Vagina (tissue), 2 donors: ENCODE measurements around the gene CCZ1.
"Not testable (repeated sequence)": the region's sequence is repeated elsewhere in the genome, so short reads cannot be mapped to it uniquely, and the experiment has no call there.

Experiments
- POLR2A ChIP-seq, 2 donors: fragments of 450-650 bp; IDR thresholded peaks; one replicate each; pipeline ENCODE4 v1.6.1; 2017; ENCODE audit warnings: antibody characterized with exemption in 2 of 2, mild to moderate bottlenecking in 2 of 2, moderate library complexity in 2 of 2
- TF ChIP-seq, protein P1 (sequence below), 3 experiments: fragments of 450-650 bp in 2 of 3; fragments of 200-600 bp in 1 of 3; sonication (generic) in 1 of 3; IDR thresholded peaks; one replicate each; pipeline ENCODE4 v1.5.1; 2017 to 2019; ENCODE audit warnings: antibody characterized with exemption in 3 of 3, mild to moderate bottlenecking in 2 of 3, moderate library complexity in 2 of 3

DNA sequence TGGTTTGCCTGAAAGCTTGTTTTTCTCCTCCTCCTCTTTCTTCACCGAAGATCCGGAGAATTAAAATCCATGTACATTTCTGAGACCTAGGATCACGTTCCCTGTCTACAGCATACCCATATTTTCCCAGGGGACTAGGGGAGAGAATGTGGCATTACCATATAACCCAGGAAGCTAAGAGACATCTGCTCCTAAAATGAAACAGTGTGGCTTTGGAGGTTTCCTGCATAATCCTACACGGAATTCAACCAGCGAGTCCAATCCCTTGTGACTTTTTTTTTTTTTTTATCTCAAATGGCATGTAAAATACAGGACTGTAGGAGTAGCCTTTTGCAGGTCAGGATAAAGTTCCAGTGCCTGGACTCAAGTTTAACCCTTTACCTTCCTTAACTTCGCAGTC lies 10.3 kb downstream of the CCZ1 start:
- not testable (repeated sequence) for TF ChIP-seq POLR2A (IDR thresholded peaks at IDR 0.05)
- TF ChIP-seq, protein P1, sequence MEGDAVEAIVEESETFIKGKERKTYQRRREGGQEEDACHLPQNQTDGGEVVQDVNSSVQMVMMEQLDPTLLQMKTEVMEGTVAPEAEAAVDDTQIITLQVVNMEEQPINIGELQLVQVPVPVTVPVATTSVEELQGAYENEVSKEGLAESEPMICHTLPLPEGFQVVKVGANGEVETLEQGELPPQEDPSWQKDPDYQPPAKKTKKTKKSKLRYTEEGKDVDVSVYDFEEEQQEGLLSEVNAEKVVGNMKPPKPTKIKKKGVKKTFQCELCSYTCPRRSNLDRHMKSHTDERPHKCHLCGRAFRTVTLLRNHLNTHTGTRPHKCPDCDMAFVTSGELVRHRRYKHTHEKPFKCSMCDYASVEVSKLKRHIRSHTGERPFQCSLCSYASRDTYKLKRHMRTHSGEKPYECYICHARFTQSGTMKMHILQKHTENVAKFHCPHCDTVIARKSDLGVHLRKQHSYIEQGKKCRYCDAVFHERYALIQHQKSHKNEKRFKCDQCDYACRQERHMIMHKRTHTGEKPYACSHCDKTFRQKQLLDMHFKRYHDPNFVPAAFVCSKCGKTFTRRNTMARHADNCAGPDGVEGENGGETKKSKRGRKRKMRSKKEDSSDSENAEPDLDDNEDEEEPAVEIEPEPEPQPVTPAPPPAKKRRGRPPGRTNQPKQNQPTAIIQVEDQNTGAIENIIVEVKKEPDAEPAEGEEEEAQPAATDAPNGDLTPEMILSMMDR (IDR thresholded peaks at IDR 0.05): not testable (repeated sequence)
